K562 (cell line): ENCODE data around the gene CPED1. TPM values are rescaled to one million over a fixed set of nuclear protein-coding genes. Genes with fewer than 3 reads are reported as not detected.

ENCODE experiments used
- ATF3 ChIP-seq, 2 experiments: fragments of 450-650 bp in 1 of 2; sonication (generic) in 1 of 2; formaldehyde crosslinking in 1 of 2; IDR thresholded peaks in 1 of 2; conservative IDR thresholded peaks in 1 of 2; 2 replicates each; pipeline versions ENCODE4 v1.6.1 to v1.8.1; 2016 to 2023; ENCODE audit warnings: mild to moderate bottlenecking in 2 of 2, moderate library complexity in 2 of 2, inconsistent platforms in 1 of 2, missing genetic modification reagents in 1 of 2
- BRF2 ChIP-seq: IDR thresholded peaks from 3 replicates; pipeline ENCODE4 v1.6.1; 2011; ENCODE audit warnings: borderline replicate concordance, mild to moderate bottlenecking; ENCODE audit not compliant: insufficient read length, insufficient read depth
- DMBX1 ChIP-seq: fragments of 250-450 bp; sonication (Bioruptor Pico); IDR thresholded peaks from 2 replicates; pipeline ENCODE4 v1.8.0; 2022; ENCODE audit warnings: inconsistent platforms, mild to moderate bottlenecking, moderate library complexity, borderline replicate concordance
- DPF2 ChIP-seq: fragments of 450-650 bp; IDR thresholded peaks from 2 replicates; pipeline ENCODE4 v1.6.1; 2016
- ETS1 ChIP-seq: conservative IDR thresholded peaks from 2 replicates; pipeline ENCODE4 v1.6.1; 2011; ENCODE audit warnings: low read depth, mild to moderate bottlenecking, low read length; ENCODE audit not compliant: control insufficient read depth
- MAFG ChIP-seq: fragments of 450-650 bp; conservative IDR thresholded peaks from 2 replicates; pipeline ENCODE4 v1.6.1; 2016; ENCODE audit warnings: missing genetic modification characterization, missing compliant biosample characterization
- RAD21 ChIP-seq, 2 experiments: fragments of 250-450 bp in 1 of 2; fragments of 450-650 bp in 1 of 2; sonication (Bioruptor Pico) in 1 of 2; formaldehyde crosslinking in 1 of 2; IDR thresholded peaks in 1 of 2; conservative IDR thresholded peaks in 1 of 2; 2 replicates each; pipeline versions ENCODE4 v1.4.0 to v1.8.0; 2020 to 2022; ENCODE audit warnings: mild to moderate bottlenecking in 2 of 2, moderate library complexity in 1 of 2
- SMAD1 ChIP-seq: fragments of 150-350 bp; IDR thresholded peaks from 2 replicates; pipeline ENCODE4 v1.6.1; 2014; ENCODE audit warnings: low read length, low read depth; ENCODE audit not compliant: partially characterized antibody
- SOX6 ChIP-seq: fragments of 450-650 bp; IDR thresholded peaks from 2 replicates; pipeline ENCODE4 v1.6.1; 2014; ENCODE audit warnings: mild to moderate bottlenecking
- SRF ChIP-seq, 2 experiments: fragments of 250-450, 450-650 bp in 1 of 2; sonication (Bioruptor Pico) in 1 of 2; sonication (generic) in 1 of 2; formaldehyde crosslinking; IDR thresholded peaks; 2 replicates each; pipeline versions ENCODE4 v1.5.0 to v1.5.1; 2020 to 2022; ENCODE audit warnings: mild to moderate bottlenecking in 1 of 2, missing genetic modification reagents in 1 of 2
- TAF15 ChIP-seq: fragments of 200-400 bp; formaldehyde crosslinking; IDR thresholded peaks from 2 replicates; pipeline ENCODE4 v1.6.1; 2017; ENCODE audit warnings: mild to moderate bottlenecking, low read depth, low read length, moderate library complexity
- polyA plus RNA-seq, 8 experiments: library from polyadenylated mRNA; depleted of rRNA in 4 of 8; stranded (reverse) in 5 of 8; unstranded in 3 of 8; fragments of >200 nt; fragmentation: Nextera tagmentation in 2 of 8; fragmentation: Illumina TruSeq in 1 of 8; extraction: Ambion mirVana in 2 of 8; extraction: Trizol in 1 of 8; gene quantifications; 2 replicates each; pipeline versions ENCODE4 v1.2.1 to v1.2.3, GENCODE V29; 2011 to 2014; ENCODE audit warnings: inconsistent platforms in 1 of 8, missing spikeins in 1 of 8
- total RNA-seq, 7 experiments: library from RNA; depleted of rRNA in 6 of 7; stranded (reverse); fragments of >200 nt in 6 of 7; fragmentation: Illumina TruSeq in 2 of 7; extraction: Trizol in 2 of 7; gene quantifications; 2 replicates each; pipeline versions ENCODE4 v1.2.1 to v1.2.3, GENCODE V29; 2011 to 2021; ENCODE audit warnings: low replicate concordance in 1 of 7
- TF ChIP-seq, protein P1 (sequence below): sonication (generic); formaldehyde crosslinking; IDR thresholded peaks from 2 replicates; pipeline ENCODE4 v1.8.0; 2022; ENCODE audit warnings: mild to moderate bottlenecking, missing genetic modification reagents

Gene CPED1
- total and polyA plus RNA-seq, 9 of the 15 experiments (the other 6 are each of a cell fraction or from before 2014, with no cell fraction given), result 195 to 393 (median 290) TPM

GRCh38 chr7:121000081-121000983 lies 11.8 kb downstream of the CPED1 start (continued):
- TF ChIP-seq SMAD1 (no peak), DPF2 (peak; percentile 73), SOX6 (0 out of 2 replicates have a peak, but pooled peaks have one; percentile 8), SRF (CRISPR knock-in tag; IDR thresholded peaks at IDR 0.05) (peak in 1 of 2 experiments; percentile 71; a peak in 1 of 4 replicates), MAFG (peak; percentile 77), RAD21 (CRISPR knock-in tag; conservative IDR thresholded peaks at IDR 0.05 in 1 of 2, IDR thresholded peaks at IDR 0.05 in 1 of 2) (peak in 1 of 2 experiments; percentile 8; a peak in 1 of 4 replicates), TAF15 (no peak), BRF2 (no peak), DMBX1 (no peak), ATF3 (IDR thresholded peaks at IDR 0.05) (peak; percentile 41; the same call in 1 of the 2 replicates), ATF3 (CRISPR knock-in tag; conservative IDR thresholded peaks at IDR 0.05) (no peak), ETS1 (no peak)
- TF ChIP-seq, protein P1, sequence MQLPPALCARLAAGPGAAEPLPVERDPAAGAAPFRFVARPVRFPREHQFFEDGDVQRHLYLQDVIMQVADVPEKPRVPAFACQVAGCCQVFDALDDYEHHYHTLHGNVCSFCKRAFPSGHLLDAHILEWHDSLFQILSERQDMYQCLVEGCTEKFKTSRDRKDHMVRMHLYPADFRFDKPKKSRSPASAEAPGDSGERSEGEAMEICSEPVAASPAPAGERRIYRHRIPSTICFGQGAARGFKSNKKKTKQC (CRISPR knock-in tag), result no peak
